IPS-20b (cell line): ENCODE measurements around the gene HIPK2.

Experiments used
- H3K27ac ChIP-seq: one replicate; pipeline ENCODE4 v1.5.1; 2013; ENCODE audit warnings: low read length
- H3K27me3 ChIP-seq: 2 replicates; pipeline ENCODE4 v1.6.1; 2013; ENCODE audit warnings: mild to moderate bottlenecking, low read length, inconsistent platforms; ENCODE audit not compliant: insufficient read depth
- H3K36me3 ChIP-seq: 2 replicates; pipeline ENCODE4 v1.6.1; 2013; ENCODE audit warnings: low read depth, mild to moderate bottlenecking, inconsistent platforms, low read length, moderate library complexity; ENCODE audit not compliant: insufficient read depth
- H3K4me1 ChIP-seq: 2 replicates; pipeline ENCODE4 v1.6.1; 2013; ENCODE audit warnings: mild to moderate bottlenecking, control low read depth, inconsistent platforms, low read length, moderate library complexity; ENCODE audit not compliant: insufficient read depth
- H3K4me3 ChIP-seq: 2 replicates; pipeline ENCODE4 v1.5.1; 2013; ENCODE audit warnings: mild to moderate bottlenecking, low read length, inconsistent platforms
- H3K9ac ChIP-seq: 2 replicates; pipeline ENCODE4 v1.6.1; 2013; ENCODE audit warnings: low read depth, mild to moderate bottlenecking, inconsistent platforms, low read length, moderate library complexity
- H3K9me3 ChIP-seq: 2 replicates; pipeline ENCODE4 v1.6.1; 2013; ENCODE audit warnings: mild to moderate bottlenecking, low read depth, low read length, inconsistent platforms; ENCODE audit not compliant: insufficient read depth

HIPK2 gene

GRCh38 chr7:139748941-139749340, 28.9 kb downstream of the HIPK2 start:
- Histone ChIP-seq H3K4me3 (no peak overlapping the region), H3K4me1 (peaks cover 11% of the 10 kb centered on the region; the same call in 1 of the 2 replicates), H3K9me3 (no peaks in the 10 kb centered on the region), H3K27ac (no peak overlapping the region), H3K27me3 (no peaks in the 10 kb centered on the region), H3K9ac (no peak overlapping the region), H3K36me3 (no peaks in the 10 kb centered on the region)

GRCh38 chr7:139748373-139748765, 29.4 kb downstream of the HIPK2 start:
- Histone ChIP-seq H3K9ac (no peak overlapping the region), H3K9me3 (no peaks in the 10 kb centered on the region), H3K27me3 (no peaks in the 10 kb centered on the region), H3K4me3 (no peak overlapping the region), H3K27ac (no peak overlapping the region), H3K4me1 (peaks cover 11% of the 10 kb centered on the region; the same call in 1 of the 2 replicates), H3K36me3 (no peaks in the 10 kb centered on the region)

- H3K27ac ChIP-seq, result no peak overlapping the region
- H3K36me3 ChIP-seq, result no peaks in the 10 kb centered on the region
- H3K27me3 ChIP-seq, result no peaks in the 10 kb centered on the region
- H3K9me3 ChIP-seq, result no peaks in the 10 kb centered on the region
- H3K9ac ChIP-seq, result no peak overlapping the region
- peaks cover 11% of the 10 kb centered on the region; the same call in 1 of the 2 replicates for H3K4me1 ChIP-seq
- no peak overlapping the region for H3K4me3 ChIP-seq
These were observed 30.0 kb downstream of the HIPK2 start for GRCh38 chr7:139747662-139748372.

DNA sequence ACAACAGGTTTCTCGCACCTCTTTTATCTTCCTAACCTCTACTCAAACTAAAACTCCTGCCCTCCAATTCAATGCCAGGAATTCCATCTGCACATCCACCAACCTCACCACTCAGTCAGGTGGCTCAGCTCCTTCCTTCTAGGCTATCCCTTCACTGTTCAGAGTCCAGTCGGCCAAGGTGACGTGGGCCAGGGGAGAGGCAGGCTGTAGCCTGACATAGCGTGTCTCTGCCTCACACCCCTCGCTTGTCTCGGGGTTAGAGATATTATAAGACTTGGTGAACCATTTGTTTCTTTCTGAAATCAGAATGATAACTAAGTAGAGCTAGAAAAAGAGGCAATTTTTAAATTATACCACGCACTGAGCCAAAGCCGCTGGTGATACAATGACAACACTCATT, 31.1 kb downstream of the HIPK2 start:
- no peak overlapping the region for H3K27ac ChIP-seq
- peaks cover 11% of the 10 kb centered on the region; the same call in 1 of the 2 replicates for H3K4me1 ChIP-seq
- no peak overlapping the region for H3K4me3 ChIP-seq
- H3K9ac ChIP-seq, result no peak overlapping the region
- H3K9me3 ChIP-seq, result no peaks in the 10 kb centered on the region
- no peaks in the 10 kb centered on the region for H3K36me3 ChIP-seq
- H3K27me3 ChIP-seq, result no peaks in the 10 kb centered on the region

- Histone ChIP-seq H3K4me1 (peaks cover 11% of the 10 kb centered on the region; the same call in 1 of the 2 replicates), H3K4me3 (no peak overlapping the region), H3K9me3 (no peaks in the 10 kb centered on the region), H3K36me3 (no peaks in the 10 kb centered on the region), H3K9ac (no peak overlapping the region), H3K27me3 (no peaks in the 10 kb centered on the region), H3K27ac (no peak overlapping the region)
These were observed 32.1 kb downstream of the HIPK2 start for GRCh38 chr7:139745678-139746143.

DNA sequence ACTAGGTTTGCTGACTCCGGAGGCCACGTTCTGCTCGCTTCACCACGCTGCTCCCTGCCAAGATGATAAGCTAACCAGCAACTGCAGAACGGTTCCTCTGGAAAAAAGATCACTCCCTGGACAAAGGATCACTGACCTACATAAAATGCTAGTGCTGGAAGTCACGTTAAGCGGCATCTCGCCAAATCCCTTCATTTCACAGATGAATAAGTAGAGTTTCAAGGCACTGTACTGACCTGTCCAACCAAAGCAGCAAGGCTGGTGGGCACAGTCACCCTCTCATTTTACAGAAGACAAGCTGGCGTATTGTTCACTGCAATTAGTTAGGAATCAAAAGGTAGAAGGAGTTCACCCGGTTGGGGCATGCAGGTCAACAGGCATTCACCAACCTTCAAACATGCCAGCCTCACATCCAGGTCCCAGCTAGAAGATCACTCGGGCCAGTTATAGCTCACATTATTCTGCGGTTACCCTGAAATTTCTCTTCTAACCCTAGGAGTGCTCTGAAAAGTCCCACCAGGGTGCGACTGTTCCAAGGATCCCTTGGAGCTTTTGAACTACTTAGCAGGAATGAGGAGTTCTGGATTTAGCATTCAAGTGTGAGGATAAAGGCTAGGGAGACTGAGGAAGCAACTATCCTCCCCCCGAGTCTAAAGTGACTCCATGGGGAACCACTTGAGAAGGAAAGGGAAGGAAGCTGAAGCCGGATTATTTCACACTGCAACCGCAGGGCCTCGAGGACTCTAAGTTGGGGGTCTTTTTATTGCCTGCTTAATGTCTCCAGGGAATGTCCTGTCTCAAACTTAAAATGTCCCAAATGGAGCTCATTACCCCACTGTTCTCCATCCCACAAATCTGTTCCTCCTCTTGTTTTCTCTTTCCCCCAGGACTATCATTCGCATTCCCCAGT, 32.8 kb downstream of the HIPK2 start:
- Histone ChIP-seq H3K9me3 (no peaks in the 10 kb centered on the region), H3K36me3 (no peaks in the 10 kb centered on the region), H3K4me1 (peaks cover 11% of the 10 kb centered on the region; the same call in 1 of the 2 replicates), H3K27me3 (no peaks in the 10 kb centered on the region), H3K9ac (no peak overlapping the region), H3K27ac (no peak overlapping the region), H3K4me3 (no peak overlapping the region)

GRCh38 chr7:139743967-139744767, 33.6 kb downstream of the HIPK2 start:
- Histone ChIP-seq H3K4me3 (no peak overlapping the region), H3K4me1 (peaks cover 11% of the 10 kb centered on the region; the same call in 1 of the 2 replicates), H3K9ac (no peak overlapping the region), H3K36me3 (no peaks in the 10 kb centered on the region), H3K9me3 (no peaks in the 10 kb centered on the region), H3K27ac (no peak overlapping the region), H3K27me3 (no peaks in the 10 kb centered on the region)

DNA sequence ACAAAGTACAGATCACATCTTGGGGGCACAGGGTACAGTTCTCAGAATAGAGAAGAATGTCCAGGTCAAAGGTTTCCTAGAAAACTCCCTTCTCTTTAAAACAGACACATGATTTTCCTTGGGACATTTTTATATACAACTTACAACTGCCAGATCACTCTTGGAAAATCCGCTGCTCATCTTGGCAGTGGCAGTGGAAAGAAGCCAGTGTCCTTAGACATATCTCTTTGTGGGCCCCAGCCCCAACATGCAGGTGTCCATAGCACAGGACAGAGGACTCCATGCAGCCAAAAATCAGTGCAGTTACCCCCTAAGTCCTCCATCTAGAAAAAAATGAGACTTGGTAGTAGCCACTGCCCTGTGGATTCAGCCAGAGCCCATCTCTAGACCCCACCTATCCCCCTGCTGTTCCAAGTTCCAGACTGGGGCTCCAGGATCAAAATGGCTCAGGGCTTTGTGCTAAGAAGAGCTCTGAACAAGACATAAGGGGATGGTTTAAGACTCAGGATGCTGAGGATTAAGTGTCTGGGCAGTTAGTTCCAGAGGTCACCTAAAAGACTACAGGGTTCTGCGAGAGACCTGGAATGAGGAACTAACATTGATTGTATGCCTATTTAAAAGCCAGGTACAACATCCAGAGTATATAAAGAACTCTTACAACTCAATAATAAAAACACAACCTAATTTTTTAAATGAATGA, 34.4 kb downstream of the HIPK2 start:
- Histone ChIP-seq H3K27me3 (no peaks in the 10 kb centered on the region), H3K9ac (no peak overlapping the region), H3K4me3 (no peak overlapping the region), H3K4me1 (peaks cover 11% of the 10 kb centered on the region; the same call in 1 of the 2 replicates), H3K36me3 (no peaks in the 10 kb centered on the region), H3K27ac (no peak overlapping the region), H3K9me3 (no peaks in the 10 kb centered on the region)

DNA sequence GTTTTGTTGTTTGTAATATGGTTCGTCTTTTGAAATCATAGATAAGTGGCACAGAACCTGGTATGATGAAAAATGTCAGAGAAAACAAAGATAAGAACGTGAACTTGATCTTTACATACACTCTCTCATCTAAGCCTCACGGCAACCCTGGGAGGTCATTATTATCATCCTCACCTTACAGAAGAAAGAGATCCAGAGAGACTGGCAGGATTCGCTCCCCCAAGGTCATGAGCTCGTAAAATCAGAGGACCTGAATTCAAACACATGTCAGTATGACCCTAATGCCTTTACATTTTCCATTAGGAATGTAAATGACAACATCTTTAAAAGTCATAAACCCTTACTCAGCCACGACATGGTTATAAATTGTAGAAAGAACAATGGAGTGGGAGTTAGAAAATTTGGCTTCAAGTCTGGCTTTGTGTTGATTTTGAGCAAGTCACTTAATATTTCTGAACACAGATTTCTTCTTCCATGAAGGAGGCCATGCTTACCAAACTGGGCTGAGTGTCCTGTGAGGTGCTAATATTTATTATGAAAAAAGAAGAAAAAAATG, 35.9 kb downstream of the HIPK2 start:
- Histone ChIP-seq H3K9me3 (no peaks in the 10 kb centered on the region), H3K27ac (no peak overlapping the region), H3K4me3 (no peak overlapping the region), H3K27me3 (no peaks in the 10 kb centered on the region), H3K4me1 (peaks cover 13% of the 10 kb centered on the region; the same call in 1 of the 2 replicates), H3K36me3 (no peaks in the 10 kb centered on the region), H3K9ac (no peak overlapping the region)

DNA sequence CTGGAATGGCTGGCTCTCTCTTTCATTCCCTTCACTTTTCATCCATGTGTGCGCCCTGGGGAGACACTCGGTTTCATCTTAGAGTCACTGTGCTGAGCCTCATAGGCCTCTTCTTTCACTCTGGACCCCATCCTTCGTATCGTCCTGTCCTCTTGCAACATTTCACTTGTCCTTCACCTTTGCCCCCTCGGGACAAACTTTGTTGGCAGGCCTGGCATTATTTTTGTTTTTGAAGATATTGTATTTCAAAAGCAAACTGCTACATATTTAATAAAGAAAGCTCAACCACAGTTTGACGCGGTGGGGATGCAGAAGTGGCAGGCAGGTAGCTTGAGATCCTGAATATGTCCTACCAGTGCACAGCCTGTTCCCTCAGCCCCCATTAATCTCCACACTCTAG, 36.6 kb downstream of the HIPK2 start:
- no peaks in the 10 kb centered on the region for H3K36me3 ChIP-seq
- H3K4me3 ChIP-seq, result no peak overlapping the region
- no peaks in the 10 kb centered on the region for H3K9me3 ChIP-seq
- no peaks in the 10 kb centered on the region for H3K27me3 ChIP-seq
- peaks cover 13% of the 10 kb centered on the region; the same call in 1 of the 2 replicates for H3K4me1 ChIP-seq
- no peak overlapping the region for H3K27ac ChIP-seq
- no peak overlapping the region for H3K9ac ChIP-seq
